Activated CD8-positive, alpha-beta T cell treated with anti-CD3 and anti-CD28 coated beads for 36 hours (primary cell): ENCODE data around the gene NXPH1. TPM values are rescaled to one million over a fixed set of nuclear protein-coding genes. Genes with fewer than 3 reads are reported as not detected.
A peak's percentile ranks its signal among the peaks of the same experiment; 100 is the strongest.
"Not testable (repeated sequence)": the region's sequence is repeated elsewhere in the genome, so short reads cannot be mapped to it uniquely, and the experiment has no call there.

Experiments
- ATAC-seq: fragments of 200-7000 bp; cut with Tn5 transposase; one replicate; pipeline ENCODE4 v1.10.0; 2021; ENCODE audit warnings: mild to moderate bottlenecking, moderate library complexity
- CTCF ChIA-PET: fragments of 350-600 bp; sonication (Branson Sonifier 250); formaldehyde crosslinking; loops from one replicate; lab custom pipeline; 2021; ENCODE audit warnings: antibody characterized with exemption; lab: Charles Lee
- POLR2A ChIA-PET: fragments of 350-600 bp; sonication (Branson Sonifier 250); formaldehyde crosslinking; loops from one replicate; lab custom pipeline; 2021; ENCODE audit warnings: antibody characterized with exemption; lab: Charles Lee
- DNase-seq: peaks from one replicate; pipeline ENCODE4 v3.0.0-alpha.2; 2020
- H3K27ac Mint-ChIP-seq: one replicate; pipeline ENCODE4 v1.8.0; 2021; ENCODE audit warnings: mild to moderate bottlenecking, mixed read lengths
- H3K27me3 Mint-ChIP-seq: one replicate; pipeline ENCODE4 v1.8.0; 2021; ENCODE audit warnings: mixed read lengths
- H3K36me3 Mint-ChIP-seq: one replicate; pipeline ENCODE4 v1.8.0; 2021; ENCODE audit warnings: low read depth, mixed read lengths
- H3K4me1 Mint-ChIP-seq: one replicate; pipeline ENCODE4 v1.8.0; 2021; ENCODE audit warnings: low read depth, mixed read lengths
- H3K4me3 Mint-ChIP-seq: one replicate; pipeline ENCODE4 v1.8.0; 2021; ENCODE audit warnings: mild to moderate bottlenecking, moderate library complexity, mixed read lengths
- H3K9me3 Mint-ChIP-seq: one replicate; pipeline ENCODE4 v1.8.0; 2021; ENCODE audit warnings: mixed read lengths
- CTCF ChIP-seq: fragments of 200-600 bp; IDR thresholded peaks from one replicate; pipeline ENCODE4 v1.8.0; 2022; ENCODE audit warnings: antibody characterized with exemption, mild to moderate bottlenecking
- intact Hi-C: fragments of 100-400 bp; cut with micrococcal nuclease; formaldehyde crosslinking; loops from one replicate; pipeline ENCODE4 v1.10.0; 2022
- total RNA-seq, 2 experiments: library from RNA; stranded (reverse); gene quantifications; one replicate each; pipeline ENCODE4 v1.2.3, GENCODE V29; 2021

Gene NXPH1
- total RNA-seq, 2 experiments from 2014 or later, result not detected

GRCh38 chr7:8719102-8719501, 285.7 kb downstream of the NXPH1 start:
- DNase-seq (no peak), ATAC-seq (no peak)
- intact Hi-C loops, result no loop called here
- no peak overlapping the region for H3K4me3 Mint-ChIP-seq
- TF ChIP-seq CTCF, result no peak
- H3K27me3 Mint-ChIP-seq, result no peaks in the 10 kb centered on the region
- no peaks in the 10 kb centered on the region for H3K9me3 Mint-ChIP-seq
- H3K36me3 Mint-ChIP-seq, result no peaks in the 10 kb centered on the region
- POLR2A ChIA-PET, result no interaction called here
- H3K4me1 Mint-ChIP-seq, result no peaks in the 10 kb centered on the region
- H3K27ac Mint-ChIP-seq, result no peak overlapping the region
- CTCF ChIA-PET, result no interaction called here

- intact Hi-C loops, result loop anchor here (5.0 kb wide), 1 partner anchor 307 kb away; no protein-coding TSS in a partner anchor
Measured at GRCh38 chr7:8724080-8724718, 290.8 kb downstream of the NXPH1 start.

GRCh38 chr7:8731756-8732155, 298.3 kb downstream of the NXPH1 start:
- H3K27me3 Mint-ChIP-seq, H3K36me3 Mint-ChIP-seq, POLR2A ChIA-PET, H3K27ac Mint-ChIP-seq, CTCF ChIA-PET, H3K4me3 Mint-ChIP-seq, intact Hi-C loops, ATAC-seq, H3K4me1 Mint-ChIP-seq, DNase-seq: not testable (repeated sequence)
- H3K9me3 Mint-ChIP-seq, result peaks cover 10% of the 10 kb centered on the region

More at GRCh38 chr7:8724080-8724718, 290.8 kb downstream of the NXPH1 start:
- no peaks in the 10 kb centered on the region for H3K36me3 Mint-ChIP-seq
- H3K4me1 Mint-ChIP-seq, result no peaks in the 10 kb centered on the region
- no peak overlapping the region for H3K27ac Mint-ChIP-seq
- H3K4me3 Mint-ChIP-seq, result no peak overlapping the region
- ATAC-seq (no peak), DNase-seq (peak; percentile 53)
- CTCF ChIA-PET, result interaction anchor here (0.7 to 2.1 kb wide), 10 partner anchors 12 to 309 kb away, joined by 3 to 10 read pairs (median 3); no protein-coding TSS in a partner anchor
- POLR2A ChIA-PET, result no interaction called here
- no peaks in the 10 kb centered on the region for H3K27me3 Mint-ChIP-seq
- peak; percentile 61 for TF ChIP-seq CTCF
- H3K9me3 Mint-ChIP-seq, result peaks cover 2% of the 10 kb centered on the region

- no peak overlapping the region for H3K4me3 Mint-ChIP-seq
- CTCF ChIA-PET, result interaction anchor here (2.8 kb wide), 1 partner anchor 15 kb away, joined by 7 read pairs; no protein-coding TSS in a partner anchor
- DNase-seq (no peak), ATAC-seq (no peak)
- TF ChIP-seq CTCF, result no peak
- peaks cover 10% of the 10 kb centered on the region for H3K9me3 Mint-ChIP-seq
- POLR2A ChIA-PET, result no interaction called here
- intact Hi-C loops, result no loop called here
- H3K27me3 Mint-ChIP-seq, result no peaks in the 10 kb centered on the region
- no peaks in the 10 kb centered on the region for H3K36me3 Mint-ChIP-seq
- no peaks in the 10 kb centered on the region for H3K4me1 Mint-ChIP-seq
- H3K27ac Mint-ChIP-seq, result no peak overlapping the region
Measured at GRCh38 chr7:8739837-8740236, 306.4 kb downstream of the NXPH1 start.

GRCh38 chr7:8742837-8743236, 309.4 kb downstream of the NXPH1 start:
- no peak for ATAC-seq
- CTCF ChIA-PET, result no interaction called here
- POLR2A ChIA-PET, result no interaction called here
- Mint-ChIP-seq H3K4me1 (no peaks in the 10 kb centered on the region), H3K27me3 (no peaks in the 10 kb centered on the region), H3K4me3 (no peak overlapping the region), H3K27ac (no peak overlapping the region), H3K36me3 (no peaks in the 10 kb centered on the region), H3K9me3 (no peaks in the 10 kb centered on the region)
- no peak for TF ChIP-seq CTCF
- intact Hi-C loops, result no loop called here
- DNase-seq, result no peak
